GM18499 (cell line): ENCODE measurements around the gene LRRTM3.

Experiments used
- ATAC-seq: cut with Tn5 transposase; IDR thresholded peaks from one replicate; pipeline ENCODE4 v1.9.1; 2021; ENCODE audit warnings: moderate number of reproducible peaks; ENCODE audit not compliant: insufficient read depth, unreplicated experiment

LRRTM3 gene

DNA sequence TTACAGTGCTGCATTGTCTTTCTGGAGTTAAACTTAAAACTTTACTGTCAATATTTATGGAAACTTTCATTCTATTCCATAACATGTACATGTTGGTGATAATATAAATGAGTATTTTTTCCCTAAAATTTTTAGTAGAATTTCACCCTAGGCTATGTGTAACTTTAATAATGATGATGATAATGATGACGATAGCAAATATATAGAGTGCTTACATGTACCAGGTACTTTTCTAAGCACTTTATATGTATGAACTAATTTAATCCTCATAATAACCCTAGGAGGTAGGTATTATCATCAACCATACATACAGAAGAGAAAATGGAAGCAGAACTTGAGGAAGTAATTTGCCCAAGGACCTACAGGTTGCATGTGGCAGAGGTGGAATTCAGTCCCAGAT, 85.6 kb downstream of the LRRTM3 start:
- no peak for ATAC-seq

DNA sequence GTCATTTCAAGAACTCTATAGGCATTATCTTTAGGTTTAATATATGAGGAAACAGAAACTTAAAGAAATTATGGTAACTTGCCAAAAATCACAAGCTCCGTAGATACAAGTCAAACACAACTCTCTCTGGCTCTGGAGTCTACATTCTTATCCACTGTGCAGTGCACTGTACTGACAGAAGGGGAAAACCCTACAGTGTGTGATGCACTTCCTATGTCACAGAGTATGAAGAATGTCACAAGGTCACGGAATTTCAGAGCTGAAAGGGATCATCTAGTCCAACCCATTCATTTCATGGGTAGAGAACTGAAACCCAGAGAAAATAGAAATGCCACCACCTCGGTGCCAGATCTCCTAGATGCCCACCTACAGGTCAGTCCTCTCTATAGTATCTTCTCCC, 86.1 kb downstream of the LRRTM3 start:
- ATAC-seq = no peak

- ATAC-seq = no peak
Measured at GRCh38 chr10:67015225-67015624, 89.4 kb downstream of the LRRTM3 start.

DNA sequence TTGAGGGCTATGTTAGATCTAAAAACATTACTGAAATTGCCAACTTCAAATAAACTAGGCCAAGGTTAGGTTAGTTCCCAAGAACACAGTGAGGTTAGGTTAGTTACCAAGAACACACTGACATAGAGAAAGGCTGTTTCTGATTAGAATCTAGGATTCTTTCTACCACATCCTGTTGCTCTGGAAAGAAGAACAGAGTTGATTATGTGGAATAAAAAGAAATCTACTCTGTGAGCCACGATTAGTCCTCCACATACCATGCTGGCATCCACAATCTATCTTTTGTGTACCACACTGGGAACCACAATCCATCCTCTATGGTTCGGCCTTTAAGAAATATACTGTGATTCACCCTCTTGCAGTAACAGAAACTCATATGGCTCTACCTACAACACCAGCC, 91.4 kb downstream of the LRRTM3 start:
- ATAC-seq = no peak

GRCh38 chr10:67022099-67022498, 96.3 kb downstream of the LRRTM3 start:
- no peak for ATAC-seq

DNA sequence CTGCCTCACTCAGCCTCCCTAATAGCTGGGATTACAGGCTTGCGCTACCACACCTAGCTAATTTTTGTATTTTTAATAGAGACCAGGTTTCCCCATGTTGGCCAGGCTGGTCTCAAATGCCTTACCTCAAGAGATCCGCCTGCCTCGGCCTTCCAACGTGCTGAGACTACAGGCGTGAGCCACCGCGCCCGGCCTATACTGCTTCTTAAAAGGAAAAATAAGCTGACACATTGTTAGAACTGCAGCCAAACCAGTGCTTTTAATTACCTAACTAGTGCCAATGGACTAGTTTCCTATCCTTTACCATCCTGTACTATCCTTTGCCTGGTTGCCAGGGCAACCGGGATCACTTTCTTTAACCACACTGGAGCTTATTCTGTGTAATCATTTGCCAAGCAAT, 108.0 kb downstream of the LRRTM3 start:
- no peak for ATAC-seq

DNA sequence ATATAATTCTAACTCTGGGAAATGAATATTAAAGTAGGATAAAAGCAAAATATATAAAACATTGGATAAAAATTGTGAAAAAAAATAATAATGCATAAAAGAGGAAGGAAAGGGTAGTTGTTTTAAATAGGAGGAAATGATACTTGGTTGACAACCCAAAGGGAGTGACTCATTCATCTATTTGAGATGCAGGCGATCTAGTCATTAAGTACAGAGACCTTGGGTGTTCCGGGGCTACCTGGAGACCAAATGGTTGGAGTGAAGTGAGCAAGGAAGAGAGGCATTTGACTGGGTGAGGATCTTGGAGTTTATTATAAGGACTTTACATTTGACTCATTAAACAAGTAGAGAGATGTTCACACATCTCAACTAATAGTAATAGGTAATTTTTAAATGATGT, 111.0 kb downstream of the LRRTM3 start:
- no peak for ATAC-seq

DNA sequence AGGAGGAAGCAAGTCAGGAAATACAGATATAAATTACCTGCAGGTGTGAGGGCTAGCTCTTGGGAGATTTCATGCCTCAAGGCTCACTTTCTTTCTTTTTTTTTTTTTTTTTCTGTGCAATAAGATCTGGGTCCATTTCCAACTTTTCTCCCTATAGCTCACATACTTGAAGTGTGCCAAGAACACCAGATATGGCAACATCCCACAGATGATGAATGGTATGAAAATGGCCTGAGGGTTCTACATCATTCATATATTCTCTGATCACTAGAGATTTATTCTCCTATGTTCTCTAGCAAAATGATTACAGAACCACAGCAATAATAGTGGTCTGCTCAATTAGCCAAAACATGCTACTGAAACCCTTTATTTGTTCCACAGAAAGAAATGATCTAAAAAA, 117.2 kb downstream of the LRRTM3 start:
- ATAC-seq = no peak

- no peak for ATAC-seq
Measured at GRCh38 chr10:67045404-67045803, 119.6 kb downstream of the LRRTM3 start.

DNA sequence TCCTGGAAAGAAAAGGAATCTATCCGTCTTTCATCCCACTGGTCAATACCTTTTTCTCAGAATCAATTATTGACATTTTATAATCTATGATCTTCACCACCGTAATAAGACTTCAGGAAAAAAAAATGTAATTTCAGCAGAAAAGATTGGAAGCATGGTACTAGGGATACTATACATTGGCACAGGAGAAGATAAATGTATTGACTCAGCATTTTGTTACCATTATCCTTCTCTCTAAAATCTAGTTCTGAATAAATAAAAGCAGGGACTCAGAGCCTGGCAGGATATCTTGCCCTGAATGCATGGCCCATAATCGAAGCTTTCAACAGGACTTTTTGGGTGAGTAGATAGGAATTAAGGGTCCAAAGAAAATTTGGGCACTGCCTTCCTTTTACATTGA, 120.7 kb downstream of the LRRTM3 start:
- ATAC-seq = no peak

DNA sequence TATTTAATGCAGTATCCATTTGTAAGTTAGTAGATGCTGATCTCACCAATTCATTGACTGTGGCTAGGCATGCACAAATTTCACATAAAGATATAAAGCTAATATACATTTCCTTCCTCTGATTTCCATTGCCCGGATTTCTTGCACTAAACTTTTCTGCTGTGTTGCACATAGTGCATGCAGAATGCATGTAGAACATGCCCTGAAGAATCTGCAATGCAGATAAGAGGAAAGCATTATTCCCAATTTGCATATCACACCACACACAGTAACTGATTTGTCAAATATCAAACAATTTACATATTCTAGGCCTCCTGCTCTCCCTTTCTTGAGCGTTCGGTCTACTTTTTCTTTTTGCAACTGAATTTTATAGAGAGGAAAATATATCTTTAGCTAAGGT, 124.2 kb downstream of the LRRTM3 start:
- no peak for ATAC-seq

DNA sequence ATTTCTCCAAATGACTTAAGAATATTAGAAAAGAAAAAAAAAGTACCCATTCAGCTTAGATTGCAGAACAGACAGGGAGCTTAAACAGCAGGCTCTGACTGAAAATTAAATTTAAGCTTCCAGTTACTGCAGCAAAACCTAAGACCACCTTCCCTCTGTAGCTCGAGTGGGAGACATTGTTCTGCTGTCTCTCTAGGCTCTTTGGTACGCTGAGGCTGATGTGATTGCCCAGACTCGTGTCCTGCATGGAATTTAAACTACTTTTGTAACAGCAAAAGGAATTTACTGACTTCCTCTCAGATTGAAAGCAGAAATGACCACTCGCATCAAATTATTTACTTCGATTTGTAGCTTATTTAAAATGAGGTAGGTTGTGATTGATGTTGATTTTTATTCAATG, 124.6 kb downstream of the LRRTM3 start:
- no peak for ATAC-seq

- no peak for ATAC-seq
Measured at GRCh38 chr10:67072654-67073053, 146.8 kb downstream of the LRRTM3 start.

- no peak for ATAC-seq
Measured at GRCh38 chr10:67075491-67075971, 149.7 kb downstream of the LRRTM3 start.

DNA sequence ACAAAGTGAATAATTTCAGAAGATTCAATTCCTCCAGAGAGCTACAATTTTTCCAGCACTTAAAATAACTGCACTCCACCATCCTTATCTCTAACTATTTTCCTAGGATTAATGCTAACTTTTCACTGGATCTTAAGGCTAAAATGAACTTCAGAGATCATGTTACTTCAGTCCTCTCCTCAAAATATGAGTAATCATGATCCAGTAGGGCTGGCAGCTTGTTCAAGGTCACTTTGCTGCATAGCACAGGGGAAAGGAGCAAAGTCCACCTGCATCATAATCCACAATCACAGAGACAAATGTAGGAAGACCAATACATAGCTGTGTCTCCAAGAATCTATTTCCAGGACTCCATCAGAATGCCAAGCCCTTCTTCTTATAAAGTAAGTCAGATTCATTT, 150.3 kb downstream of the LRRTM3 start:
- no peak for ATAC-seq

GRCh38 chr10:67077376-67077775, 151.5 kb downstream of the LRRTM3 start:
- no peak for ATAC-seq

- ATAC-seq = no peak
Measured at GRCh38 chr10:67079126-67079525, 153.3 kb downstream of the LRRTM3 start.

- ATAC-seq = no peak
Measured at GRCh38 chr10:67086327-67087134, 160.7 kb downstream of the LRRTM3 start.

- no peak for ATAC-seq
Measured at GRCh38 chr10:67087135-67087425, 161.2 kb downstream of the LRRTM3 start.

GRCh38 chr10:67088036-67088435, 162.2 kb downstream of the LRRTM3 start:
- no peak for ATAC-seq

- no peak for ATAC-seq
Measured at GRCh38 chr10:67095531-67095930, 169.7 kb downstream of the LRRTM3 start.

GRCh38 chr10:67098461-67098860, 172.6 kb downstream of the LRRTM3 start:
- ATAC-seq = no peak

DNA sequence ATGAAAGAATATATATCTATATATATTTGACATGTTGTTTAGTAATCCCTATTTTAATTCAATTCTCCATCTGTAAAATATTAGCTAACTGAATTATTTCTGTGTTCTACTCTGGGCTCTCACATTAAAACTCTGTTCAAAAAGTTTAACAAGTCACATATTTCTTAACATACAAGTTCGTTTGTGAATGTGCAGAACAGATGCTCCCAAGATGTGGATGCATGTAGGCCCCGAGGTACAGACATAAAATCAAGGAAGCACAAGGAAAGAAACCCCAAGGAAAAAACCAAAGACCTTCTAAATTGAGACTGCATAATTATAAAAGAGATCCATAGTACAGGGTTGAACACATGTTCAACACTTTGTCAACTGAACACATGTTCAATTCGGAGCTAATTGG, 175.1 kb downstream of the LRRTM3 start:
- no peak for ATAC-seq
